Measurements from ENCODE around the gene RFX7. TPM values are rescaled to one million over a fixed set of nuclear protein-coding genes. Genes with fewer than 3 reads are reported as not detected.

Gene RFX7
- total RNA-seq, 3 donors from 2014 or later: 8.3 to 14.8 (median 10.8) TPM

GRCh38 chr15:56040081-56041035, 203.3 kb downstream of the RFX7 start:
- TF ChIP-seq POLR2AphosphoS5 (IDR thresholded peaks at IDR 0.05): peak; percentile 55 to 76 (median 59)
- no peak for TF ChIP-seq POLR2A (IDR thresholded peaks at IDR 0.05)
- Histone ChIP-seq H3K27ac (peak overlapping the region; percentile 1 to 52), H3K36me3 (no peaks in the 10 kb centered on the region)

GRCh38 chr15:56038707-56039106, 205.0 kb downstream of the RFX7 start:
- H3K4me1 ChIP-seq: no peaks in the 10 kb centered on the region
- H3K27ac ChIP-seq: no peak overlapping the region
- TF ChIP-seq, protein P1, sequence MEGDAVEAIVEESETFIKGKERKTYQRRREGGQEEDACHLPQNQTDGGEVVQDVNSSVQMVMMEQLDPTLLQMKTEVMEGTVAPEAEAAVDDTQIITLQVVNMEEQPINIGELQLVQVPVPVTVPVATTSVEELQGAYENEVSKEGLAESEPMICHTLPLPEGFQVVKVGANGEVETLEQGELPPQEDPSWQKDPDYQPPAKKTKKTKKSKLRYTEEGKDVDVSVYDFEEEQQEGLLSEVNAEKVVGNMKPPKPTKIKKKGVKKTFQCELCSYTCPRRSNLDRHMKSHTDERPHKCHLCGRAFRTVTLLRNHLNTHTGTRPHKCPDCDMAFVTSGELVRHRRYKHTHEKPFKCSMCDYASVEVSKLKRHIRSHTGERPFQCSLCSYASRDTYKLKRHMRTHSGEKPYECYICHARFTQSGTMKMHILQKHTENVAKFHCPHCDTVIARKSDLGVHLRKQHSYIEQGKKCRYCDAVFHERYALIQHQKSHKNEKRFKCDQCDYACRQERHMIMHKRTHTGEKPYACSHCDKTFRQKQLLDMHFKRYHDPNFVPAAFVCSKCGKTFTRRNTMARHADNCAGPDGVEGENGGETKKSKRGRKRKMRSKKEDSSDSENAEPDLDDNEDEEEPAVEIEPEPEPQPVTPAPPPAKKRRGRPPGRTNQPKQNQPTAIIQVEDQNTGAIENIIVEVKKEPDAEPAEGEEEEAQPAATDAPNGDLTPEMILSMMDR (IDR thresholded peaks at IDR 0.05): no peak
- no peak for TF ChIP-seq POLR2AphosphoS5 (IDR thresholded peaks at IDR 0.05)
- H3K4me3 ChIP-seq: no peak overlapping the region
- no peaks in the 10 kb centered on the region for H3K9me3 ChIP-seq
- H3K36me3 ChIP-seq: no peaks in the 10 kb centered on the region
- no peak for DNase-seq (ENCODE audit: low spot score in 2 of 2)
- no peaks in the 10 kb centered on the region for H3K27me3 ChIP-seq
- intact Hi-C loops (cut with DNase I; ENCODE audit: low total_unique reads): no loop called here

More at GRCh38 chr15:56040081-56041035, 203.3 kb downstream of the RFX7 start:
- Histone ChIP-seq H3K9me3 (no peaks in the 10 kb centered on the region), H3K4me1 (no peaks in the 10 kb centered on the region), H3K4me3 (no peak overlapping the region), H3K27me3 (no peaks in the 10 kb centered on the region)
- intact Hi-C loops (cut with DNase I; ENCODE audit: low total_unique reads): no loop called here
- peak in 1 of 2 donors; percentile 72 for DNase-seq (ENCODE audit: low spot score in 2 of 2)

DNA sequence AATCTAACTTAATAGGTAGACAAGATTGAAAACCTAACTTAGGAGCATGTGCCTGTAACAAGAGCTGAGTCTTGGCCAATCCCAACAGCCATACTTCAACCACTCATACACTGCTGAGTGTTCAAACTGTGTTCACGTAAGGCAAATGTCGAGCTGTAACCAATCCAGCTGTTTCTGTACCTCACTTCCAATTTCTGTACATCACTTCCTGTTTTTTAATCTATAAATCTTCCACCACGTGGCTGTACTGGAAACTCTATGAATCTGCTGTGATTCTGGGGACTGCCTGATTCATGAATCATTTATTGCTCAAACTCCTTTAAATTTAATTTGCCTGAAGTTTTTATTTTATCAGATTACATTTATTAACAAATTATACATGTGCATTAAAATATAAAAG, 205.7 kb downstream of the RFX7 start:
- TF ChIP-seq POLR2A (IDR thresholded peaks at IDR 0.05) (no peak), POLR2AphosphoS5 (IDR thresholded peaks at IDR 0.05) (no peak)
- TF ChIP-seq, protein P1 (IDR thresholded peaks at IDR 0.05): no peak
- no peaks in the 10 kb centered on the region for H3K9me3 ChIP-seq
- no peaks in the 10 kb centered on the region for H3K36me3 ChIP-seq
- H3K4me3 ChIP-seq: no peak overlapping the region
- no peak overlapping the region for H3K27ac ChIP-seq
- H3K4me1 ChIP-seq: no peaks in the 10 kb centered on the region
- no peak for DNase-seq (ENCODE audit: low spot score in 2 of 2)
- no peaks in the 10 kb centered on the region for H3K27me3 ChIP-seq
- intact Hi-C loops (cut with DNase I; ENCODE audit: low total_unique reads): no loop called here

Other genes starting within 250 kb of the RFX7 start
- gene TEX9, start 121.5 kb upstream of the RFX7 start, total RNA-seq: 10 to 100 TPM in 2 of 3 donors, 1 to 10 TPM in 1; 3.4 to 38.2 (median 32.1) TPM
- 1 to 10 TPM; 2.3 to 2.5 (median 2.4) TPM for gene MNS1, start 221.3 kb upstream of the RFX7 start, total RNA-seq

Measured in breast epithelium (tissue), 4 donors.